22Rv1 (cell line): ENCODE data around the gene SLC25A14.

Experiments
- ZFX ChIP-seq: fragments of 450-650 bp; IDR thresholded peaks from 2 replicates; pipeline ENCODE4 v1.6.1; 2017; ENCODE audit warnings: antibody characterized with exemption, borderline replicate concordance
- TF ChIP-seq, protein P1 (sequence below): fragments of 450-650 bp; IDR thresholded peaks from 2 replicates; pipeline ENCODE4 v1.5.1; 2017; ENCODE audit warnings: mild to moderate bottlenecking

DNA sequence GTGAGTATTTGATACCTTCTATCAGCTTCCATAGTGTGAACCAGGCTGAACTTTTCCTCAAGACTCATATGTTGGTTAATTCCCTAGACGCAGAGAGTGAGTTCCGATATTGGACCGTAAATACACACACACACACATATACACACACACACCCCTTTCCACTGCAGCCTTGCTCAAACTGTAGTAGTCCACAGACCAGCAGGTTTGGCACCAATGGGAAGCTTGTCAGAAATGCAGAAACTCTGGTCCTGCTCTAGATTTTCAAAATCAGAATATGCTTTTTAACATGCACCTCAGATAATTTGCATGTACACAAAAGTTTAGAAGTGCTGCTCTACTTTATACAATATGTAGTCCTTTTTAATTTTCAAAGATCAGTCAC is 43.4 kb upstream of the SLC25A14 start:
- TF ChIP-seq, protein P1, sequence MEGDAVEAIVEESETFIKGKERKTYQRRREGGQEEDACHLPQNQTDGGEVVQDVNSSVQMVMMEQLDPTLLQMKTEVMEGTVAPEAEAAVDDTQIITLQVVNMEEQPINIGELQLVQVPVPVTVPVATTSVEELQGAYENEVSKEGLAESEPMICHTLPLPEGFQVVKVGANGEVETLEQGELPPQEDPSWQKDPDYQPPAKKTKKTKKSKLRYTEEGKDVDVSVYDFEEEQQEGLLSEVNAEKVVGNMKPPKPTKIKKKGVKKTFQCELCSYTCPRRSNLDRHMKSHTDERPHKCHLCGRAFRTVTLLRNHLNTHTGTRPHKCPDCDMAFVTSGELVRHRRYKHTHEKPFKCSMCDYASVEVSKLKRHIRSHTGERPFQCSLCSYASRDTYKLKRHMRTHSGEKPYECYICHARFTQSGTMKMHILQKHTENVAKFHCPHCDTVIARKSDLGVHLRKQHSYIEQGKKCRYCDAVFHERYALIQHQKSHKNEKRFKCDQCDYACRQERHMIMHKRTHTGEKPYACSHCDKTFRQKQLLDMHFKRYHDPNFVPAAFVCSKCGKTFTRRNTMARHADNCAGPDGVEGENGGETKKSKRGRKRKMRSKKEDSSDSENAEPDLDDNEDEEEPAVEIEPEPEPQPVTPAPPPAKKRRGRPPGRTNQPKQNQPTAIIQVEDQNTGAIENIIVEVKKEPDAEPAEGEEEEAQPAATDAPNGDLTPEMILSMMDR, result no peak
- TF ChIP-seq ZFX, result no peak
